ENCODE results near the gene CMSS1.

GRCh38 chr3:100099621-100100020 lies 282.0 kb downstream of the CMSS1 start:
- TF ChIP-seq, protein P1, sequence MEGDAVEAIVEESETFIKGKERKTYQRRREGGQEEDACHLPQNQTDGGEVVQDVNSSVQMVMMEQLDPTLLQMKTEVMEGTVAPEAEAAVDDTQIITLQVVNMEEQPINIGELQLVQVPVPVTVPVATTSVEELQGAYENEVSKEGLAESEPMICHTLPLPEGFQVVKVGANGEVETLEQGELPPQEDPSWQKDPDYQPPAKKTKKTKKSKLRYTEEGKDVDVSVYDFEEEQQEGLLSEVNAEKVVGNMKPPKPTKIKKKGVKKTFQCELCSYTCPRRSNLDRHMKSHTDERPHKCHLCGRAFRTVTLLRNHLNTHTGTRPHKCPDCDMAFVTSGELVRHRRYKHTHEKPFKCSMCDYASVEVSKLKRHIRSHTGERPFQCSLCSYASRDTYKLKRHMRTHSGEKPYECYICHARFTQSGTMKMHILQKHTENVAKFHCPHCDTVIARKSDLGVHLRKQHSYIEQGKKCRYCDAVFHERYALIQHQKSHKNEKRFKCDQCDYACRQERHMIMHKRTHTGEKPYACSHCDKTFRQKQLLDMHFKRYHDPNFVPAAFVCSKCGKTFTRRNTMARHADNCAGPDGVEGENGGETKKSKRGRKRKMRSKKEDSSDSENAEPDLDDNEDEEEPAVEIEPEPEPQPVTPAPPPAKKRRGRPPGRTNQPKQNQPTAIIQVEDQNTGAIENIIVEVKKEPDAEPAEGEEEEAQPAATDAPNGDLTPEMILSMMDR (IDR thresholded peaks at IDR 0.05; ENCODE audit: low read length), result no peak
- TF ChIP-seq EZH2 (optimal IDR thresholded peaks at IDR 0.05; ENCODE audit: low read depth, low read length) (no peak), EZH2phosphoT487 (IDR thresholded peaks at IDR 0.05; ENCODE audit: low read length) (no peak)

Data from MM.1S (cell line).